NCI-H226 (cell line): Measurements from ENCODE around the gene TRHDE.

Experiments
- DNase-seq: peaks from one replicate; pipeline ENCODE4 v3.0.0-alpha.2; 2015

TRHDE gene

GRCh38 chr12:72522411-72522810 lies 250.2 kb downstream of the TRHDE start:
- no peak for DNase-seq

- DNase-seq = no peak
Measured at GRCh38 chr12:72523754-72524153, 251.6 kb downstream of the TRHDE start.

- no peak for DNase-seq
Measured at GRCh38 chr12:72535212-72535990, 263.2 kb downstream of the TRHDE start.

- DNase-seq = no peak
Measured at GRCh38 chr12:72540811-72541210, 268.6 kb downstream of the TRHDE start.

- DNase-seq = no peak
Measured at GRCh38 chr12:72543777-72544467, 271.8 kb downstream of the TRHDE start.

GRCh38 chr12:72546106-72546505 lies 273.9 kb downstream of the TRHDE start:
- DNase-seq = no peak

- no peak for DNase-seq
Measured at GRCh38 chr12:72547573-72547972, 275.4 kb downstream of the TRHDE start.

- DNase-seq = no peak
Measured at GRCh38 chr12:72549184-72549583, 277.0 kb downstream of the TRHDE start.

- no peak for DNase-seq
Measured at GRCh38 chr12:72560003-72560769, 288.0 kb downstream of the TRHDE start.

GRCh38 chr12:72570601-72571000 lies 298.4 kb downstream of the TRHDE start:
- no peak for DNase-seq

GRCh38 chr12:72574138-72574537 lies 302.0 kb downstream of the TRHDE start:
- DNase-seq = no peak

- DNase-seq = no peak
Measured at GRCh38 chr12:72578327-72578726, 306.2 kb downstream of the TRHDE start.

- DNase-seq = no peak
Measured at GRCh38 chr12:72586456-72586855, 314.3 kb downstream of the TRHDE start.

- DNase-seq = no peak
Measured at GRCh38 chr12:72602581-72602980, 330.4 kb downstream of the TRHDE start.

- DNase-seq = no peak
Measured at GRCh38 chr12:72605975-72606374, 333.8 kb downstream of the TRHDE start.

- no peak for DNase-seq
Measured at GRCh38 chr12:72610342-72610741, 338.2 kb downstream of the TRHDE start.

GRCh38 chr12:72610854-72611358 lies 338.7 kb downstream of the TRHDE start:
- no peak for DNase-seq

GRCh38 chr12:72612171-72612570 lies 340.0 kb downstream of the TRHDE start:
- no peak for DNase-seq

- DNase-seq = no peak
Measured at GRCh38 chr12:72618764-72619163, 346.6 kb downstream of the TRHDE start.

GRCh38 chr12:72622556-72622955 lies 350.4 kb downstream of the TRHDE start:
- no peak for DNase-seq

GRCh38 chr12:72631926-72632685 lies 359.9 kb downstream of the TRHDE start:
- DNase-seq = no peak

- no peak for DNase-seq
Measured at GRCh38 chr12:72642706-72643105, 370.5 kb downstream of the TRHDE start.

- DNase-seq = no peak
Measured at GRCh38 chr12:72647139-72647538, 375.0 kb downstream of the TRHDE start.
